HG02852 (cell line): ENCODE results near the gene NPTX2.

ENCODE experiments used
- ATAC-seq: cut with Tn5 transposase; IDR thresholded peaks from one replicate; pipeline ENCODE4 v1.9.1; 2021; ENCODE audit warnings: mild to moderate bottlenecking, moderate library complexity; ENCODE audit not compliant: unreplicated experiment

NPTX2 gene

GRCh38 chr7:98617960-98618418 lies 904 bp downstream of the NPTX2 start:
- ATAC-seq, result no peak

GRCh38 chr7:98618786-98619185 lies 1.7 kb downstream of the NPTX2 start:
- no peak for ATAC-seq

DNA sequence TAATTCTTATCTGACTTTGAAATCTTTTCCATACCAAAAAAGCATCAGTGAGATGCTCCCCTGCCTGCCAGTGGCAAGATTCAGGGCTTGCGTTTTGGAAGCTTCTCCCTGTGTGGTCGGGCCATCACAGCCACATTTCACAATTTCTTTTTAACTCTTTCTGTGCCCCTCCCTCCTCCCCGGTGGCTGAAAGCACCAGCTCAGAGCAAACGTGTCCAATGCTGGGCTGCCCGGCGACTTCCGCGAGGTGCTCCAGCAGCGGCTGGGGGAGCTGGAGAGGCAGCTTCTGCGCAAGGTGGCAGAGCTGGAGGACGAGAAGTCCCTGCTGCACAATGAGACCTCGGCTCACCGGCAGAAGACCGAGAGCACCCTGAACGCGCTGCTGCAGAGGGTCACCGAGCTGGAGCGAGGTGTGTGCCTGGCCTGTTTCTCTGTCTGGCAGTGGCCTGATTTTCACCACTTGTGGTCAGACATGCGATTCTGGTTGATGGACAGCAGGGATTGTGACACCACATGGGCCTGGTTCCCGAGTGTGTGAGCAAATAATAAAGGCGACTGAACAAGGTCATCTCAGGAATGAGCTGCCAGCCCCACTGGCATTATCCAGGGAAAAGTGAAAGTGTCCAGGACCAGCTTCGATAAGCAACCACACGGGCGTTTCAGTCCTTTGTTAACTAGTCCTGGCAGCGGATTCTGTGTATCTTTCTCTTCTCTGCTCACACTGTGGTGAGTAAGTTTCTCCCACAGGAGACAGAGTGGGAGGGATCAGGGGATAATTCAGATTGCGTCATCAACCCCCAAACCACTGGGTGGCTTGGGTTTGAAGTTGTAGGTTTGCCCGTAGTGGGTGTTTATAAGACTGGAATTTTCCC lies 2.6 kb downstream of the NPTX2 start:
- ATAC-seq, result no peak

- ATAC-seq, result no peak
These were observed 4.7 kb downstream of the NPTX2 start for GRCh38 chr7:98621573-98622482.

- ATAC-seq, result no peak
These were observed 5.8 kb downstream of the NPTX2 start for GRCh38 chr7:98622926-98623325.

DNA sequence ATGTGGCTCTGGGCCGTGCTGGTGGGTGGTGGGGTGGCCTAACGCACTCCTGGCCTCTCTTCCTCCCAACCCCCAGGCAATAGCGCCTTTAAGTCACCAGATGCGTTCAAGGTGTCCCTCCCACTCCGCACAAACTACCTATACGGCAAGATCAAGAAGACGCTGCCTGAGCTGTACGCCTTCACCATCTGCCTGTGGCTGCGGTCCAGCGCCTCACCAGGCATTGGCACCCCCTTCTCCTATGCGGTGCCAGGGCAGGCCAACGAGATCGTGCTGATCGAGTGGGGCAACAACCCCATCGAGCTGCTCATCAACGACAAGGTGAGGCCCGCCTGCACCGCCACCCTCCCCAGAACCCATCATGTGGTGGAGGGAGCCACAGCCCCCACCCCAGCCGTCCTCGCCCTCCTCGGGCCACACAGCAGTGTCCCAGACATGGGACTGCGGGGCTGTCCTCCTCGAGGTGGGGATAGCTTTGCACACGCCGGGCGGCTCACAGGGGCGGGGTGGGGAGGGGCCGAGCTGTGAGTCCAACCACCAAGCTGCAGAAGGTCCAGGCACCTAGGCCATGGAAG lies 7.8 kb downstream of the NPTX2 start:
- ATAC-seq, result no peak

DNA sequence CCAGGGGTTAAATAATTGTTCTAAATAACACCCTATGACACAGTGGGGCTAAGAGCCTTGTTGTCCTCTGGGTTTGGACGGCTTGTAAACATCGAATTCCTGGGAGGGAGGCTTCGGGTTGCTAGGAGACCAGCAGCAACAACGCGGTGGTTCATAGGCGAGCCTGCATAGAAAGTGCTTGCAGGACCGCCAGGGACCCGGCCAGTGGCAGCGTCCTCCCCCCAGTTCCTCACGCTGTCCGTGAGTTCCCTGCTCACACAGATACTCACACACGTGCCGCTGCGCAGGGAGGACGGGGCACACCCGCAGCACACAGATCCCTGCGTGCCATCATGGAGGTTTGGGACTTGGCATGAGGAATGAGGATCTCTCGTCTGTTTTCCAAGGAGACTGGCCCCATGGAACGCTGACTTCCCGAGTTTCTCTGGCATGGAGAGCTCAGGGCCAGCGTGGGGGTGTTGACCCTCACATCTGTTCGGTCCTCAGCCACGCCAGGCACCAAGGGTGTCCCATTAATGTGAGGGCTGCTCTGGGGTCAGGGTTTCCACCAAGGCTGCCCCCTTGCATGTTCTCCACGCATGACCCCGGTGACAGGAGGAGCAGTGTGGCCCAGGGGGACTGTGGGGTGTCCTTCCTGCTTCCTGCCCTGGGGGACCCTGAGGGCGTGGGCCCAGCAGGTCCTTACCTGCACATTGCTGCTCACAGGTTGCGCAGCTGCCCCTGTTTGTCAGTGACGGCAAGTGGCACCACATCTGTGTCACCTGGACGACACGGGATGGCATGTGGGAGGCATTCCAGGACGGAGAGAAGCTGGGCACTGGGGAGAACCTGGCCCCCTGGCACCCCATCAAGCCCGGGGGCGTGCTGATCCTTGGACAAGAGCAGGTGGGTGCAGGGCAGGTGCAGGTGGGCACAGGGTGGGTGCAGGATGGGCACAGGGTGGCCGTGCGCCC lies 9.7 kb downstream of the NPTX2 start:
- ATAC-seq, result no peak

GRCh38 chr7:98627413-98627790 lies 10.3 kb downstream of the NPTX2 start:
- no peak for ATAC-seq

GRCh38 chr7:98628418-98628817 lies 11.3 kb downstream of the NPTX2 start:
- no peak for ATAC-seq

DNA sequence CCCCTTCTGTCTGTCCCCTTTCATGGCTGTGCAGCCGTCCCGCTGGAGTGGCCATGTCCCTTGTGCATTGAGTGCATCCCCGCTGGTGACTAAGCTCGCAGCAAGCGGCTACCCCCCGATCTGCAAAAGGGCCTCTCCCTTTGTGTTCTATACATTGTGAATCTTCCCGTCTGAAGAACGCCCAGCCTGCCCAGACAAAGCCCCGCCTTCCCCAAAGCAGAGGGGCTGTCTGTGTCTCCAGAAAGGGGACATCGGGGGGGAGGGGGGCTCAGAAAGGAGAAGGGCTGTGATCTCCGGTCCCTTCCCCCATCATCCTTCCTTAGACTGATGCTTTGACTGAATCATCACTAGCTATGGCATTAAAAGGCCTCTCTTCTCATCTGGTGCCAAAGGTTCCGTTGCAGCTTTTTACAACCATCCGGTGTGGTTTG lies 11.9 kb downstream of the NPTX2 start:
- ATAC-seq, result no peak

- no peak for ATAC-seq
These were observed 13.1 kb downstream of the NPTX2 start for GRCh38 chr7:98630149-98630548.

DNA sequence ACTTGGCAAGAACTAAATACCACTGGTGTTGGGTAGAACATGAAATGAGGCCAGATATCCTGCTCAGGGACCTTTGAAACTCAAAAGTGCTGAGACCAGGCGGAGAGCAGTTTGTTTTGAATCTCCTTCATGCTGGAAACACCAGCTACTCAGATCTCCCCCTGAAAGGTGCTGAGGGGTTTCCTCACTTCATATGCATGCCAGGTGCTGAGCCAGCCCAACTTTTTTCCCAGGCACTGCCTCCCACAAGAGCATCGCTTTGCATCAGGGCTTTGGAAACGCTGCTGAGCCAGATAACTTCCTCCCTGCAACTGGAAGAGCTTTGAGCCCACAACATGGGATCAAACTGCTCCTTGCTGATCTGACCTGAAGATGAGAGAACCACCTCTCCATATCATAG lies 13.7 kb downstream of the NPTX2 start:
- no peak for ATAC-seq

DNA sequence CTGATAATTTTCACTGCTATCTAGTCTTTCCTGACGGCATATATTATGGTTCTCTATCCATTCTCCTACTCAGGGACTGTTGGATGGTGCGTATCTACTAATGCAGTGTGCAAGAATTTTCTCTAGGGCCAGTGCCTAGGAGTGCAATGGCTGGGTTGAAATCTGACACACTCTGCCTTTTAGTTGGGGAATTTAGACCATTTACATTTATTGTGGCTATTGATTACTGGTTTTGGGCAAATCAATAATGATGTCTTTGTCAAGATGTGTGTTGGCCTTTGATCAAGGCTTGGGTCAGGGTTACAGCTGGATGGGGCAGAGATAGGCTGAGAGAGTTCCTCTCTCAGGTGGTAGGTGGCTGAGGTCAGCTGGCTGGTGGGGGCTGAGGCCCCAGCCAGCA lies 21.8 kb downstream of the NPTX2 start:
- ATAC-seq, result no peak

DNA sequence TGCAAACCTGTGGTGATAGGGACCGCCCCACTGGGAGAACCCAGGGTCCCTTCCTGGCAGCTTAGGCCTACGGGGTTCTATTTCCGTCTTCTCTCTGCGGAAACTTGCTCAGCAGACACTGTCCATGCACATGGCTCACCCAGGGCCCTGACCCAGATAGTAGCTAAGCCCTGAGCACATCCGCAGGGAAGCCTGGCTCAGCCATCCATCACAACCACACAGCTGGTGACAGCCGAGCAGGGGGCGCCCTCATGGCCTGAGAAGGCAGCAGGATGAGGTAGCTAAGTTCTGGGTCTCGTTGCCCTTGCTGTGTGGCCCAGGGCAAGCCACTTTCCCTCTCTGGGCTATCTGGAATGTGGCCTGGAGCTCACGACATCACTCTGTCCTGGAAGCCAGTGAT lies 23.3 kb downstream of the NPTX2 start:
- no peak for ATAC-seq

DNA sequence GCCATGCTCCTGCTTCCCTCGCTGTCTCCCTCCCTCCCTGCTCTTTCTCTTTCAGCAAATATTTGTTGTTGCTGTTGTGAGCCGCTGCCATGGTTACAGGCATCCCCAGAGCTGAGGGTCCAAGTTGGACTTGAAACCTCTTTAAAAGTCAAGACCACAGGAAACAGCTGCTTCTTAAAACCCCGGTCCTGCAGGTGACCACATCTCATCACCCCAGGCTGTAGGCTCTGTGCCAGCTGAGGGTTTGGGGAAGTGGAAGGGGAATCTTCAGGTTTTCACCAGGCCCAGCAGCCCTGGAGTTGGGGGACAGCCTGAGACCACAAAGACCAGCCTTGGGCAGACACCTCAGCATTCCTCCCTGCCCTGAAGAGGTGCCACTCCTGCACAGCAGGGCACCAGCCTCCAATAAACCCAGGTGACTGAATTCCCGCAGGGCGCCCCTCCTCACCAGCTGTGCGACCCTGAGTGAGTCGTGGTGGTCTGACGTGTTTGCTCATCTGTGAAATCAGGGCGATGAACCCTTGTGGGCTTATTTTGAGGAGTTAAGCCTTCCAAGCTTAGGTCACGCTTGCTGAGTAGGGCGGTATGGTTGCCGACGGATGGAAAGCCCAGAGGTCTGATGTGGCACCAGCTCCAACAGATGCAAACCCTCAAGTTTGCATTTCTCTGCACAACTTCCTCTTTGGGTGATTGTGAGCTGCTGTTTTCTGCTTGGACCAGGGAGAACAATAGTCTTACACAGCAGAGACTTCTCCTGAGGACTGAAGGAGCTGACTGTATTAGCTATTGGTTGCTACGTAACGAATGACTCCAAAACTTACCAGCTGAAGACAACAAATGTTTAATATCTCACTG lies 24.8 kb downstream of the NPTX2 start:
- peak; percentile 74 for ATAC-seq

GRCh38 chr7:98643236-98643985 lies 26.3 kb downstream of the NPTX2 start:
- ATAC-seq, result no peak

DNA sequence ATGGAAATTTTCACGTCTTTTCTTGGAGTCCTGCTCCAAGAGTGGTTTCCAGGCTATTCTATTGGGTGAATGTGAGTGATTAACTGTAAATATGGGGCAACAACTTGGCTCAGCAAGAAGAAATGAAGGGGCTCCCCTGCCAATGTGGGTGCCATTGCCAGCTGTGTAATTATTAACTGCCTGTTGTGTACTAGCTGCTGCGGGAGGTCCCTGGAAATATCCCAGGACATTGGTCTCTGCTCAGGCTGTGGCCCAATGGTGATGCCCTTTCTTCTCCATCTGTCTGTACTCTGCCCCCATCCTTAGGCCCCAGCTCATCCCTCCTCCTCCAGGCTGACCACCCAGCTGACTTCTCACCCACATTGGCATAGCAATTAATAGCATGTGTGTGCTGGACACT lies 29.4 kb downstream of the NPTX2 start:
- no peak for ATAC-seq

DNA sequence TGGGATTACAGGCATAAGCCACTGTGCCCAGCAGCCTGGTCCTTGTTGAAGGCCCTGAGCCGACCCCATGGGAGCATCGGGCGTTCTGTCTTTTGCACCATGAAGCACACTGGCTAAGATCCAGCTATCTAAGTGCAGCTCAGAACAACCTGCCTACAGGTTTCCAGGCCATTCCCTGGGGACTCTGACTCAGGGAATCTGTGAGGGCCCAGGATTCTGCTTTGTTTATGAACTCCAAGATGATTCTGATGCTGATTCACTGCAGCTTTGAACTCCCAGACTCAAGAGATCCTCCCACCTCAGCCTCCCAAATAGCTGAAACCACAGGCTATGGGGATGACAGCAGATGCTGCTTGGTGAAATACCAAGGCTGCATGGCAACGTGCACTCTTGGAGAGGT lies 30.2 kb downstream of the NPTX2 start:
- no peak for ATAC-seq

- ATAC-seq, result no peak
These were observed 34.7 kb downstream of the NPTX2 start for GRCh38 chr7:98651760-98652159.
